Ovary (tissue), 1 donor: Measurements from ENCODE around the gene MYO1E.

Source experiments
- EP300 ChIP-seq: sonication (generic); formaldehyde crosslinking; IDR thresholded peaks from one replicate; pipeline ENCODE4 v1.6.1; 2017; ENCODE audit warnings: antibody characterized with exemption
- POLR2A ChIP-seq: fragments of 450-650 bp; IDR thresholded peaks from one replicate; pipeline ENCODE4 v1.6.1; 2017; ENCODE audit warnings: antibody characterized with exemption, mild to moderate bottlenecking, moderate library complexity

GRCh38 chr15:59199626-59200465 lies 172.8 kb downstream of the MYO1E start:
- TF ChIP-seq EP300 (no peak), POLR2A (no peak)
